B cell (primary cell): ENCODE results near the gene TRPM2. TPM values are rescaled to one million over a fixed set of nuclear protein-coding genes. Genes with fewer than 3 reads are reported as not detected.

Experiments used
- ATAC-seq: fragments of 200-7000 bp; cut with Tn5 transposase; one replicate; pipeline ENCODE4 v1.10.0; 2021; ENCODE audit warnings: low read depth, mild to moderate bottlenecking, moderate number of reproducible peaks, moderate library complexity
- CTCF ChIA-PET: fragments of 350-600 bp; sonication (Branson Sonifier 250); formaldehyde crosslinking; loops from one replicate; lab custom pipeline; 2021; ENCODE audit warnings: antibody characterized with exemption, inconsistent platforms; lab: Charles Lee
- POLR2A ChIA-PET: fragments of 350-600 bp; sonication (Branson Sonifier 250); formaldehyde crosslinking; loops from one replicate; lab custom pipeline; 2021; ENCODE audit warnings: antibody characterized with exemption; lab: Charles Lee
- DNase-seq: peaks from one replicate; pipeline ENCODE4 v3.0.0; 2013
- H2AFZ ChIP-seq: 2 replicates; pipeline ENCODE4 v1.6.1; 2012; ENCODE audit warnings: mild to moderate bottlenecking, low read depth, low read length; ENCODE audit not compliant: insufficient read depth, poor library complexity, severe bottlenecking
- H3K27ac ChIP-seq, 2 donors: 1 replicate in 1 of 2; 2 replicates in 1 of 2; pipeline ENCODE4 v1.5.1; 2012 to 2013; ENCODE audit warnings: low read length in 2 of 2, mild to moderate bottlenecking in 2 of 2, moderate library complexity in 1 of 2
- H3K27me3 ChIP-seq, 4 experiments: fragments of 200-600 bp in 1 of 4; sonication (generic) in 1 of 4; replicated peaks in 1 of 4; 1 replicate in 2 of 4; 2 replicates in 2 of 4; pipeline versions ENCODE4 v1.6.1 to v1.7.0; 2013 to 2016; ENCODE audit warnings: low read length in 3 of 4, mild to moderate bottlenecking in 2 of 4, mixed read lengths in 1 of 4, moderate library complexity in 1 of 4; ENCODE audit not compliant: insufficient read depth in 4 of 4, control insufficient read depth in 3 of 4; ENCODE audit errors: control extremely low read depth in 1 of 4
- H3K36me3 ChIP-seq, 2 experiments: replicated peaks in 1 of 2; 1 replicate in 1 of 2; 2 replicates in 1 of 2; pipeline versions ENCODE4 v1.6.1 to v1.7.1; 2013; ENCODE audit warnings: low read length in 1 of 2; ENCODE audit not compliant: insufficient read depth in 2 of 2, control insufficient read depth in 1 of 2; ENCODE audit errors: control extremely low read depth in 1 of 2, extremely low read depth in 1 of 2
- H3K4me1 ChIP-seq, 2 donors: fragments of 200-600 bp in 1 of 2; sonication (generic) in 1 of 2; 1 replicate in 1 of 2; 2 replicates in 1 of 2; pipeline versions ENCODE4 v1.5.1 to v1.6.1; 2013 to 2017; ENCODE audit warnings: low read length in 2 of 2; ENCODE audit not compliant: control insufficient read depth in 2 of 2, insufficient read depth in 2 of 2
- H3K4me2 ChIP-seq: replicated peaks from 2 replicates; pipeline ENCODE3; 2012; ENCODE audit warnings: mild to moderate bottlenecking, low read depth, low read length; ENCODE audit not compliant: poor library complexity, severe bottlenecking
- H3K4me3 ChIP-seq, 5 experiments: fragments of 200-600 bp in 1 of 5; sonication (generic) in 1 of 5; 1 replicate in 3 of 5; 2 replicates in 2 of 5; pipeline versions ENCODE4 v1.5.1 to v1.7.0; 2011 to 2016; ENCODE audit warnings: low read length in 4 of 5, mild to moderate bottlenecking in 4 of 5, low read depth in 2 of 5, control low read depth in 1 of 5, moderate library complexity in 1 of 5; ENCODE audit not compliant: insufficient read depth in 1 of 5; ENCODE audit errors: control extremely low read depth in 1 of 5, extremely low read depth in 1 of 5
- H3K79me2 ChIP-seq: fragments of 200-600 bp; sonication (generic); one replicate; pipeline ENCODE4 v1.6.0; 2016; ENCODE audit warnings: low read length; ENCODE audit not compliant: control insufficient read depth, insufficient read depth
- H3K9ac ChIP-seq: fragments of 200-600 bp; sonication (generic); 2 replicates; pipeline ENCODE4 v1.6.1; 2017; ENCODE audit warnings: mild to moderate bottlenecking, low read length, moderate library complexity
- H3K9me3 ChIP-seq, 3 donors: one replicate each; pipeline versions ENCODE4 v1.6.1 to v1.7.1; 2013; ENCODE audit warnings: low read length in 2 of 3; ENCODE audit not compliant: control insufficient read depth in 2 of 3, insufficient read depth in 1 of 3; ENCODE audit errors: control extremely low read depth in 1 of 3
- H4K20me1 ChIP-seq: 2 replicates; pipeline ENCODE4 v1.6.0; 2012; ENCODE audit warnings: mild to moderate bottlenecking, low read length; ENCODE audit not compliant: insufficient read depth, control insufficient read depth, poor library complexity, severe bottlenecking
- H3K27ac Mint-ChIP-seq: one replicate; pipeline ENCODE4 v1.8.0; 2021; ENCODE audit warnings: mixed read lengths
- H3K27me3 Mint-ChIP-seq: one replicate; pipeline ENCODE4 v1.8.0; 2021; ENCODE audit warnings: mixed read lengths
- H3K4me1 Mint-ChIP-seq: one replicate; pipeline ENCODE4 v1.8.0; 2021; ENCODE audit warnings: mixed read lengths
- H3K4me3 Mint-ChIP-seq: one replicate; pipeline ENCODE4 v1.8.0; 2021; ENCODE audit warnings: mixed read lengths
- H3K9me3 Mint-ChIP-seq: one replicate; pipeline ENCODE4 v1.8.0; 2022; ENCODE audit warnings: mixed read lengths; ENCODE audit not compliant: insufficient read depth
- CTCF ChIP-seq: fragments of 200-600 bp; IDR thresholded peaks from one replicate; pipeline ENCODE4 v1.8.0; 2022; ENCODE audit warnings: antibody characterized with exemption, mild to moderate bottlenecking
- EZH2 ChIP-seq: IDR thresholded peaks from 2 replicates; pipeline ENCODE4 v1.6.1; 2012; ENCODE audit warnings: borderline replicate concordance, low read depth, mild to moderate bottlenecking, moderate library complexity, low read length; ENCODE audit not compliant: insufficient read depth, poor library complexity, severe bottlenecking
- WGBS: methylation state at CpG from one replicate; pipeline ENCODE4 v1.1.5; 2013; ENCODE audit warnings: missing lambda C conversion rate; ENCODE audit not compliant: insufficient coverage; 5-methylcytosine and 5-hydroxymethylcytosine counted together
- intact Hi-C: fragments of 100-400 bp; cut with micrococcal nuclease; formaldehyde crosslinking; loops from one replicate; pipeline ENCODE4 v1.10.0; 2022
- polyA plus RNA-seq: library from polyadenylated mRNA; depleted of rRNA; stranded (reverse); fragments of >200 nt; gene quantifications from 2 replicates; pipeline ENCODE4 v1.2.3, GENCODE V29; 2012
- total RNA-seq, 2 donors: library from RNA; stranded (reverse); fragments of 120-200 nt in 1 of 2; gene quantifications; 1 replicate in 1 of 2; 2 replicates in 1 of 2; pipeline versions ENCODE4 v1.2.3 to v1.2.4, GENCODE V29; 2013 to 2022

TRPM2 gene
- total and polyA plus RNA-seq, 2 donors (not counting 1 experiment from before 2014, with no cell fraction given), result 1.6 to 8.4 TPM

DNA sequence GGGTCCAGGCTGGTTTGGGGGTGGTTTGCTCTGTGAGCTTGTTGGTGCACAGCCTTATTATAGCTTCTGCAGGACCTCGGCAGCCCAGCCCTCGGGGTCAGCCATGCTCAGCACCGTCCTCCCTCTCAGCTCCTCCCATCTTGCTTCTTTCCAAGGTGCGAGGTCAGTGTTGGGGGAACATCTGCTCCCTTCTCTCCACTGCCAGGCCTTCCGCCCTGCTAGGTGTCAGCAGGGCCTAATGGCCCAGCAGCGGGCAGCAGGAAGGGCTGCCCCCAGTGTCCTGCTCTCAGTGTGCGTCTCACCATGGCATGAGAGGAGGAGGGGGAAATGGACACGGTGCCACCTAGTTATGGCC is 65.4 kb downstream of the TRPM2 start:
- 97% methylated on average over 6 of the region's 8 CpGs for WGBS
- no peak for TF ChIP-seq CTCF
- TF ChIP-seq EZH2, result no peak
- intact Hi-C loops, result no loop called here
- DNase-seq (no peak), ATAC-seq (no peak)
- H3K9me3 Mint-ChIP-seq, result no peaks in the 10 kb centered on the region
- Histone ChIP-seq H3K4me2 (no peak overlapping the region), H2AFZ (no peak overlapping the region), H3K27ac (no peak overlapping the region), H3K4me1 (peaks cover 3 to 9% of the 10 kb centered on the region in 2 donors), H3K79me2 (peaks cover 10% of the 10 kb centered on the region), H3K36me3 (peaks cover 0 to 28% of the 10 kb centered on the region in 2 experiments), H3K27me3 (no peaks in the 10 kb centered on the region), H3K4me3 (no peak overlapping the region), H3K9me3 (peaks cover 0 to 9% (median 0%) of the 10 kb centered on the region in 3 donors), H4K20me1 (no peaks in the 10 kb centered on the region), H3K9ac (no peak overlapping the region)
- no peak overlapping the region for H3K4me3 Mint-ChIP-seq
- ChIA-PET CTCF (no interaction called here), POLR2A (no interaction called here)
- H3K27ac Mint-ChIP-seq, result no peak overlapping the region
- H3K4me1 Mint-ChIP-seq, result peaks cover 7% of the 10 kb centered on the region
- no peaks in the 10 kb centered on the region for H3K27me3 Mint-ChIP-seq

- Histone ChIP-seq H3K36me3 (peaks cover 0 to 23% of the 10 kb centered on the region in 2 experiments), H3K4me1 (peaks cover 3 to 17% of the 10 kb centered on the region in 2 donors), H3K9me3 (peaks cover 0 to 9% (median 0%) of the 10 kb centered on the region in 3 donors), H2AFZ (no peak overlapping the region), H3K79me2 (peaks cover 10% of the 10 kb centered on the region), H3K9ac (no peak overlapping the region), H3K27me3 (no peaks in the 10 kb centered on the region), H3K27ac (no peak overlapping the region), H3K4me2 (no peak overlapping the region), H3K4me3 (no peak overlapping the region), H4K20me1 (no peaks in the 10 kb centered on the region)
- H3K27ac Mint-ChIP-seq, result no peak overlapping the region
- ChIA-PET CTCF (no interaction called here), POLR2A (no interaction called here)
- no peaks in the 10 kb centered on the region for H3K9me3 Mint-ChIP-seq
- TF ChIP-seq EZH2 (no peak), CTCF (no peak)
- DNase-seq, result no peak
- H3K4me3 Mint-ChIP-seq, result no peak overlapping the region
- H3K4me1 Mint-ChIP-seq, result peaks cover 7% of the 10 kb centered on the region
- no peaks in the 10 kb centered on the region for H3K27me3 Mint-ChIP-seq
- no peak for ATAC-seq
- intact Hi-C loops, result no loop called here
- 100% methylated on average over 2 of the region's 3 CpGs for WGBS
Measured at GRCh38 chr21:44419679-44420078, 66.3 kb downstream of the TRPM2 start.
